Esophagus squamous epithelium (tissue), 4 donors: ENCODE results near the gene LYL1.

Experiments used
- CTCF ChIP-seq, 6 experiments: fragments of 450-650 bp in 4 of 6; fragments of 200-600 bp in 2 of 6; sonication (generic) in 2 of 6; IDR thresholded peaks; one replicate each; pipeline ENCODE4 v1.5.1; 2016 to 2019; ENCODE audit warnings: antibody characterized with exemption in 6 of 6, mild to moderate bottlenecking in 4 of 6, moderate library complexity in 4 of 6
- POLR2A ChIP-seq, 4 donors: fragments of 450-650 bp; IDR thresholded peaks; one replicate each; pipeline ENCODE4 v1.6.1; 2017; ENCODE audit warnings: antibody characterized with exemption in 4 of 4, mild to moderate bottlenecking in 4 of 4, moderate library complexity in 3 of 4

- no peak for TF ChIP-seq CTCF (IDR thresholded peaks at IDR 0.05)
- TF ChIP-seq POLR2A (IDR thresholded peaks at IDR 0.05) = no peak
These were observed 26.7 kb upstream of the LYL1 start for GRCh38 chr19:13129384-13129783.
